ENCODE results near the gene PRKCE. TPM values are rescaled to one million over a fixed set of nuclear protein-coding genes. Genes with fewer than 3 reads are reported as not detected.

Gene PRKCE
- total and polyA plus RNA-seq, 2 donors (not counting 3 experiments of a cell fraction or from before 2014, with no cell fraction given): 27.9 to 33.9 TPM

- TF ChIP-seq JUN (IDR thresholded peaks at IDR 0.05; ENCODE audit: borderline replicate concordance, insufficient read depth, insufficient read length, low read depth) (no peak), MAX (IDR thresholded peaks at IDR 0.05; ENCODE audit: insufficient read depth, insufficient read length) (no peak), POLR2A (IDR thresholded peaks at IDR 0.05; ENCODE audit: low read depth, low read length) (no peak), FOS (IDR thresholded peaks at IDR 0.05; ENCODE audit: borderline replicate concordance, insufficient read depth, low read length) (no peak), CTCF (IDR thresholded peaks at IDR 0.05; ENCODE audit: extremely low read depth in 1 of 2, insufficient read depth in 1 of 2, low read depth in 1 of 2, low read length in 2 of 2) (peak in 1 of 2 donors; percentile 33), GATA2 (IDR thresholded peaks at IDR 0.05; ENCODE audit: insufficient read depth, insufficient read length, low read depth, low read length) (no peak)
- no peak overlapping the region for H3K27ac ChIP-seq (ENCODE audit: insufficient read depth, low read depth, low read length)
- ChIA-PET POLR2A (interaction anchor here (0.7 kb wide), 1 partner anchor 258 kb away, joined by 4 read pairs; no protein-coding TSS in a partner anchor), CTCF (interaction anchor here (1.0 to 1.6 kb wide), 2 partner anchors 9 to 28 kb away, joined by 4 read pairs; no protein-coding TSS in a partner anchor)
- peaks cover 11 to 15% of the 10 kb centered on the region in 2 experiments for H3K36me3 ChIP-seq (ENCODE audit: control insufficient read depth in 2 of 2, extremely low read depth in 1 of 2, insufficient read depth in 2 of 2, low read length in 2 of 2)
- no peaks in the 10 kb centered on the region for H3K79me2 ChIP-seq (ENCODE audit: control insufficient read depth, insufficient read depth, low read length)
- intact Hi-C loops (cut with micrococcal nuclease): no loop called here
- no TSS peak for BruUV-seq (replicated peaks)
- DNase-seq (ENCODE audit: low read depth, low spot score): peak; percentile 33
- H3K9me3 ChIP-seq (replicated peaks; ENCODE audit: control insufficient read depth, insufficient read depth, low read length): no peaks in the 10 kb centered on the region
- no peaks in the 10 kb centered on the region for H3K9me1 ChIP-seq (replicated peaks; ENCODE audit: control insufficient read depth, extremely low read depth, insufficient read depth, low read length)
- H2AFZ ChIP-seq (ENCODE audit: low read depth, low read length): no peak overlapping the region
- no peak overlapping the region for H3K9ac ChIP-seq (replicated peaks; ENCODE audit: extremely low read depth, insufficient read depth, low read length)
- dilution Hi-C loops (cut with MboI; ENCODE audit: extremely low pct_ligation_motif_present, low sequenced_read_pairs): no loop called here
- H3K4me2 ChIP-seq (ENCODE audit: insufficient read depth, low read length): no peak overlapping the region
- no peaks in the 10 kb centered on the region for H4K20me1 ChIP-seq (replicated peaks; ENCODE audit: control insufficient read depth, extremely low read depth, insufficient read depth, low read length)
- FAIRE-seq: no peak
- H3K27me3 ChIP-seq (ENCODE audit: control insufficient read depth in 2 of 2, insufficient read depth in 2 of 2, low read length in 2 of 2): no peaks in the 10 kb centered on the region
- no peak overlapping the region for H3K4me3 ChIP-seq (replicated peaks in 1 of 3; ENCODE audit: insufficient read depth in 1 of 3, low read depth in 1 of 3, low read length in 3 of 3)
- H3K4me1 ChIP-seq (ENCODE audit: control insufficient read depth, extremely low read depth, insufficient read depth, low read length): peaks cover 15% of the 10 kb centered on the region
Observed at GRCh38 chr2:46091004-46091403, 439.5 kb downstream of the PRKCE start.
